ENCODE measurements around the gene LRRC18.

DNA sequence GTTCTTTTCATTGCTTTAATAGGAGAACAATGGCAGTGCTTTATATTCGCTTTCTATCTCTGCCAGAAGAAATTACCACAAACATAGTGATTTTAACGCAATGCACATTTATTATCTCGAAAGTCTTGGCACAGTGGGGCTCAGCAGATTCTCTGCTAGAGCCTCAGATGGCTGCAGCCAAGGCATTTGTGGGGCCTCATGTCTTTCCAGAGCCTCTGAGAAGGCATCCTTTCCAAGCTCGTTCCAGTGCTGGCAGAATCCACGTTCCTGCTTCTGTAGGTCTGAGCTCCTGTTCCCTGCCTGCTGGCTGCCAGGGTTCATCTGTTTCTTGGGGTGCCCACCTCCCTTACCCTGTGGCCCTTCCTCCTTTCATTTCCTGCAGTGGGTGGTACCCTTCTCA lies 60.2 kb downstream of the LRRC18 start:
- TF ChIP-seq POLR2A (IDR thresholded peaks at IDR 0.05; ENCODE audit: low read depth, low read length) (no peak), TAF1 (IDR thresholded peaks at IDR 0.05; ENCODE audit: low read depth, low read length) (no peak), POLR2AphosphoS5 (IDR thresholded peaks at IDR 0.05; ENCODE audit: low read depth, low read length) (no peak), SPI1 (IDR thresholded peaks at IDR 0.05; ENCODE audit: low read depth, low read length) (no peak), PAX5 (IDR thresholded peaks at IDR 0.05; ENCODE audit: insufficient read depth, low read length, severe bottlenecking) (no peak)

Measured in GM12891 (cell line).